ENCODE measurements around the gene ZNF436. TPM values are rescaled to one million over a fixed set of nuclear protein-coding genes. Genes with fewer than 3 reads are reported as not detected.

The ZNF436 gene
- total RNA-seq, 2 experiments from 2014 or later, result 8.1 to 8.2 TPM

Other genes with a start within 250 kb of the ZNF436 start
- gene LUZP1, start 201.0 kb downstream of the ZNF436 start, total RNA-seq, result 10 to 100 TPM; 18.4 to 19.1 TPM
- not detected for gene HTR1D, start 152.3 kb downstream of the ZNF436 start, total RNA-seq
- 100 to 1,000 TPM; 167 TPM for gene HNRNPR, start 25.6 kb downstream of the ZNF436 start, total RNA-seq
- gene TCEA3, start 54.9 kb upstream of the ZNF436 start, total RNA-seq, result 10 to 100 TPM; 20.4 to 22.6 TPM
- gene ASAP3, start 114.3 kb upstream of the ZNF436 start, total RNA-seq, result 1 to 10 TPM in 1 of 2 experiments, under 1 TPM in 1; 0.50 to 1.3 TPM
- gene E2F2, start 161.4 kb upstream of the ZNF436 start, total RNA-seq, result 10 to 100 TPM; 44.2 to 45.1 TPM
- 10 to 100 TPM; 44.0 to 51.1 TPM for gene ID3, start 189.7 kb upstream of the ZNF436 start, total RNA-seq